Left lung (tissue), 10 donors: ENCODE results near the gene ATP2C1. TPM values are rescaled to one million over a fixed set of nuclear protein-coding genes. Genes with fewer than 3 reads are reported as not detected.

Experiments
- ATAC-seq: fragments of 200-7000 bp; cut with Tn5 transposase; one replicate; pipeline ENCODE4 v1.9.1; 2020; ENCODE audit warnings: moderate library complexity
- DNase-seq, 4 donors: peaks; one replicate each; pipeline ENCODE4 v3.0.0-alpha.2; 2013 to 2020
- H3K27ac ChIP-seq, 2 donors: fragments of 200-600 bp; sonication (generic) in 1 of 2; one replicate each; pipeline versions ENCODE4 v1.5.0 to v1.8.0; 2020 to 2021
- H3K27me3 ChIP-seq, 2 donors: fragments of 200-600 bp; sonication (generic) in 1 of 2; one replicate each; pipeline versions ENCODE4 v1.5.0 to v1.8.0; 2020 to 2021
- H3K36me3 ChIP-seq, 2 donors: fragments of 200-600 bp; sonication (generic) in 1 of 2; one replicate each; pipeline versions ENCODE4 v1.5.0 to v1.8.0; 2020 to 2021
- H3K4me1 ChIP-seq, 2 donors: fragments of 200-600 bp; one replicate each; pipeline ENCODE4 v1.8.0; 2021
- H3K4me3 ChIP-seq, 2 donors: fragments of 200-600 bp; sonication (generic) in 1 of 2; one replicate each; pipeline versions ENCODE4 v1.5.0 to v1.8.0; 2020 to 2021; ENCODE audit warnings: mild to moderate bottlenecking in 1 of 2
- H3K9me3 ChIP-seq, 2 donors: fragments of 200-600 bp; sonication (generic) in 1 of 2; one replicate each; pipeline versions ENCODE4 v1.5.0 to v1.8.0; 2020 to 2021
- CTCF ChIP-seq, 2 donors: fragments of 200-600 bp; sonication (generic) in 1 of 2; IDR thresholded peaks; one replicate each; pipeline versions ENCODE4 v1.5.0 to v1.8.0; 2021; ENCODE audit warnings: antibody characterized with exemption in 2 of 2
- intact Hi-C, 2 donors: fragments of 100-400 bp; cut with DNase I; formaldehyde crosslinking; loops; one replicate each; pipeline versions ENCODE4 v1.11.2 to v1.14.2; 2022
- polyA plus RNA-seq, 6 donors: library from polyadenylated mRNA; unstranded; fragments of 120-200 nt; gene quantifications; one replicate each; pipeline ENCODE4 v1.2.1, GENCODE V29; 2013; ENCODE audit not compliant: insufficient read length in 6 of 6
- total RNA-seq, 2 donors: library from RNA; stranded (reverse); fragmentation: NEBNext Ultra II Directional; extraction: Animal tissue kit (Norgen Biotek cat#: 25700); gene quantifications; one replicate each; pipeline ENCODE4 v1.2.1, GENCODE V29; 2021
- donor health status: DM: no; HTN: yes; CAD: no.
- donor health status: DM: no; HTN: no; CAD: no.

ATP2C1 gene
- total and polyA plus RNA-seq, 8 donors: 113 to 161 (median 130) TPM

- Histone ChIP-seq H3K27ac (no peak overlapping the region), H3K4me3 (no peak overlapping the region), H3K4me1 (no peaks in the 10 kb centered on the region), H3K36me3 (peaks cover 0 to 49% of the 10 kb centered on the region in 2 donors), H3K9me3 (no peaks in the 10 kb centered on the region), H3K27me3 (no peaks in the 10 kb centered on the region)
- TF ChIP-seq CTCF (IDR thresholded peaks at IDR 0.05): no peak
- peak in 2 of 4 donors; percentile 48 to 69 for DNase-seq
- no peak for ATAC-seq
- intact Hi-C loops: no loop called here
These were observed 107.2 kb downstream of the ATP2C1 start for GRCh38 chr3:131001071-131001470.

- Histone ChIP-seq H3K27ac (no peak overlapping the region), H3K36me3 (peaks cover 0 to 36% of the 10 kb centered on the region in 2 donors), H3K27me3 (no peaks in the 10 kb centered on the region), H3K9me3 (no peaks in the 10 kb centered on the region), H3K4me1 (no peaks in the 10 kb centered on the region), H3K4me3 (no peak overlapping the region)
- no peak for TF ChIP-seq CTCF (IDR thresholded peaks at IDR 0.05)
- ATAC-seq (no peak), DNase-seq (no peak)
- intact Hi-C loops: no loop called here
These were observed 110.7 kb downstream of the ATP2C1 start for GRCh38 chr3:131004603-131005002.

- no peak overlapping the region for H3K4me3 ChIP-seq
- peaks cover 0 to 39% of the 10 kb centered on the region in 2 donors for H3K36me3 ChIP-seq
These were observed 113.4 kb downstream of the ATP2C1 start for GRCh38 chr3:131007256-131007655.

GRCh38 chr3:131007782-131008181, 113.9 kb downstream of the ATP2C1 start:
- Histone ChIP-seq H3K9me3 (no peaks in the 10 kb centered on the region), H3K27ac (no peak overlapping the region), H3K36me3 (peaks cover 0 to 44% of the 10 kb centered on the region in 2 donors), H3K4me1 (no peaks in the 10 kb centered on the region), H3K4me3 (no peak overlapping the region), H3K27me3 (no peaks in the 10 kb centered on the region)
- ATAC-seq: no peak
- no peak for DNase-seq
- intact Hi-C loops: no loop called here
- TF ChIP-seq CTCF (IDR thresholded peaks at IDR 0.05): no peak

More at GRCh38 chr3:131007256-131007655, 113.4 kb downstream of the ATP2C1 start:
- Histone ChIP-seq H3K9me3 (no peaks in the 10 kb centered on the region), H3K4me1 (no peaks in the 10 kb centered on the region), H3K27ac (no peak overlapping the region), H3K27me3 (no peaks in the 10 kb centered on the region)
- DNase-seq (no peak), ATAC-seq (no peak)
- no peak for TF ChIP-seq CTCF (IDR thresholded peaks at IDR 0.05)
- intact Hi-C loops: no loop called here

- DNase-seq (no peak), ATAC-seq (no peak)
- H3K36me3 ChIP-seq: peaks cover 0 to 50% of the 10 kb centered on the region in 2 donors
- no peak overlapping the region for H3K27ac ChIP-seq
- no peaks in the 10 kb centered on the region for H3K9me3 ChIP-seq
- intact Hi-C loops: no loop called here
- no peak overlapping the region for H3K4me3 ChIP-seq
- peaks cover 0 to 4% of the 10 kb centered on the region in 2 donors for H3K4me1 ChIP-seq
- no peaks in the 10 kb centered on the region for H3K27me3 ChIP-seq
- TF ChIP-seq CTCF (IDR thresholded peaks at IDR 0.05): no peak
These were observed 114.4 kb downstream of the ATP2C1 start for GRCh38 chr3:131008326-131008725.
